Testis (tissue), 3 donors: ENCODE data around the gene EYA2. TPM values are rescaled to one million over a fixed set of nuclear protein-coding genes. Genes with fewer than 3 reads are reported as not detected.
A peak's percentile ranks its signal among the peaks of the same experiment; 100 is the strongest.

ENCODE experiments used
- DNase-seq: peaks from one replicate; pipeline ENCODE4 v3.0.0-alpha.2; 2019
- H3K27ac ChIP-seq, 2 donors: fragments of 200-600 bp; sonication (generic); one replicate each; pipeline ENCODE4 v1.5.1; 2019
- H3K27me3 ChIP-seq: fragments of 200-600 bp; sonication (generic); one replicate; pipeline ENCODE4 v1.5.1; 2019
- H3K36me3 ChIP-seq: fragments of 200-600 bp; sonication (generic); one replicate; pipeline ENCODE4 v1.5.1; 2017; ENCODE audit warnings: low read depth; ENCODE audit errors: missing control alignments
- H3K4me1 ChIP-seq: fragments of 200-600 bp; sonication (generic); one replicate; pipeline ENCODE4 v1.5.1; 2019
- H3K4me3 ChIP-seq, 2 donors: fragments of 200-600 bp; sonication (generic); one replicate each; pipeline ENCODE4 v1.5.1; 2017 to 2019
- H3K9me3 ChIP-seq: fragments of 200-600 bp; sonication (generic); one replicate; pipeline ENCODE4 v1.5.1; 2017
- CTCF ChIP-seq, 3 experiments: fragments of 450-650 bp in 2 of 3; fragments of 200-600 bp in 1 of 3; sonication (generic) in 1 of 3; IDR thresholded peaks; one replicate each; pipeline ENCODE4 v1.5.1; 2016 to 2019; ENCODE audit warnings: antibody characterized with exemption in 3 of 3, mild to moderate bottlenecking in 2 of 3, moderate library complexity in 1 of 3
- POLR2A ChIP-seq: fragments of 450-650 bp; IDR thresholded peaks from one replicate; pipeline ENCODE4 v1.6.1; 2017; ENCODE audit warnings: antibody characterized with exemption, mild to moderate bottlenecking, moderate library complexity
- WGBS, 2 donors: methylation state at CpG; one replicate each; pipeline ENCODE4 v1.1.5; 2018; 5-methylcytosine and 5-hydroxymethylcytosine counted together
- intact Hi-C: fragments of 100-400 bp; cut with DNase I; formaldehyde crosslinking; loops from one replicate; pipeline ENCODE4 v1.15.1; 2023; ENCODE audit warnings: low total_unique reads
- polyA plus RNA-seq: library from polyadenylated mRNA; stranded (reverse); fragments of 350-450 nt; fragmentation: Illumina TruSeq; extraction: RNeasy Lipid Tissue Mini Kit (QIAGEN cat#74804); gene quantifications from one replicate; pipeline ENCODE4 v1.2.3, GENCODE V29; 2014; ENCODE audit warnings: low read depth, low replicate concordance; ENCODE audit not compliant: insufficient read depth
- total RNA-seq, 2 donors: library from RNA; depleted of rRNA; stranded (reverse); fragments of >200 nt; gene quantifications; one replicate each; pipeline ENCODE4 v1.2.3, GENCODE V29; 2016

The EYA2 gene
- total and polyA plus RNA-seq, 3 donors from 2014 or later = 14.6 to 17.2 (median 16.2) TPM

GRCh38 chr20:47150403-47151152, 255.9 kb downstream of the EYA2 start:
- Histone ChIP-seq H3K4me1 (no peaks in the 10 kb centered on the region), H3K4me3 (no peak overlapping the region), H3K27ac (no peak overlapping the region), H3K9me3 (no peaks in the 10 kb centered on the region), H3K27me3 (no peaks in the 10 kb centered on the region), H3K36me3 (no peaks in the 10 kb centered on the region)
- 70 to 74% methylated on average over 11 of the region's 11 CpGs for WGBS, 2 donors
- DNase-seq = peak; percentile 90
- TF ChIP-seq CTCF (IDR thresholded peaks at IDR 0.05) (peak; percentile 49 to 84 (median 76)), POLR2A (no peak)
- intact Hi-C loops = no loop called here

- Histone ChIP-seq H3K27me3 (no peaks in the 10 kb centered on the region), H3K4me1 (no peaks in the 10 kb centered on the region), H3K27ac (peak overlapping the region in 1 of 2 donors; percentile 58), H3K4me3 (no peak overlapping the region), H3K36me3 (no peaks in the 10 kb centered on the region), H3K9me3 (no peaks in the 10 kb centered on the region)
- intact Hi-C loops = no loop called here
- no peak for DNase-seq
- TF ChIP-seq CTCF (IDR thresholded peaks at IDR 0.05) (no peak), POLR2A (no peak)
- 58 to 66% methylated on average over 4 of the region's 4 CpGs for WGBS, 2 donors
These were observed 257.4 kb downstream of the EYA2 start for GRCh38 chr20:47152068-47152467.

GRCh38 chr20:47154089-47154488, 259.4 kb downstream of the EYA2 start:
- intact Hi-C loops = no loop called here
- no peak overlapping the region for H3K4me3 ChIP-seq
- no peak for DNase-seq
- no peaks in the 10 kb centered on the region for H3K27me3 ChIP-seq
- no peaks in the 10 kb centered on the region for H3K36me3 ChIP-seq
- H3K27ac ChIP-seq = no peak overlapping the region
- WGBS, 2 donors = 78 to 80% methylated on average over 2 of the region's 2 CpGs
- H3K4me1 ChIP-seq = no peaks in the 10 kb centered on the region
- no peaks in the 10 kb centered on the region for H3K9me3 ChIP-seq
- TF ChIP-seq CTCF (IDR thresholded peaks at IDR 0.05) (no peak), POLR2A (no peak)

- DNase-seq = no peak
- Histone ChIP-seq H3K9me3 (no peaks in the 10 kb centered on the region), H3K36me3 (no peaks in the 10 kb centered on the region), H3K4me1 (no peaks in the 10 kb centered on the region), H3K27ac (no peak overlapping the region), H3K27me3 (no peaks in the 10 kb centered on the region), H3K4me3 (no peak overlapping the region)
- 77 to 84% methylated on average over 10 of the region's 10 CpGs for WGBS, 2 donors
- intact Hi-C loops = no loop called here
- TF ChIP-seq CTCF (IDR thresholded peaks at IDR 0.05) (no peak), POLR2A (no peak)
These were observed 261.9 kb downstream of the EYA2 start for GRCh38 chr20:47156301-47157137.
